ENCODE results near the gene RNASE13. TPM values are rescaled to one million over a fixed set of nuclear protein-coding genes. Genes with fewer than 3 reads are reported as not detected.

RNASE13 gene
- polyA plus RNA-seq, 1 of the 3 experiments (the other 2 are of a cell fraction), result not detected

GRCh38 chr14:20998674-20999366 is 35.8 kb downstream of the RNASE13 start, which contains the start of gene SLC39A2:
SLC39A2 (plus strand) TSS chr14:20999293; CDS start chr14:20999447, 154 bp downstream.
- H3K79me2 ChIP-seq (ENCODE audit: insufficient read depth), result no peaks in the 10 kb centered on the region
- POLR2A ChIA-PET, result no interaction called here
- H3K9ac ChIP-seq, result no peak within 1 kb of the TSS
- H3K4me3 ChIP-seq (ENCODE audit: low read depth in 2 of 2, low read length in 1 of 2), result no peak within 1 kb of the TSS
- no peaks in the 10 kb centered on the region for H3K9me2 ChIP-seq
- H4K20me1 ChIP-seq (ENCODE audit: insufficient read depth), result no peaks in the 10 kb centered on the region
- TF ChIP-seq IRF3 (IDR thresholded peaks at IDR 0.05; ENCODE audit: low read depth, low read length), result no peak
- no peak for TF ChIP-seq MAX (IDR thresholded peaks at IDR 0.05; ENCODE audit: low read depth)
- TF ChIP-seq RXRA (IDR thresholded peaks at IDR 0.05; ENCODE audit: borderline replicate concordance, low read depth), result no peak
- no peak for TF ChIP-seq TAF1 (IDR thresholded peaks at IDR 0.05; ENCODE audit: borderline replicate concordance, low read depth, low read length)
- WGBS (ENCODE audit: low lambda C conversion rate), result 62% methylated on average over 6 of the region's 6 CpGs
- no peak within 1 kb of the TSS for H2AFZ ChIP-seq (ENCODE audit: low read depth)
- peaks cover 9% of the 10 kb centered on the region for H3F3A ChIP-seq (replicated peaks; ENCODE audit: insufficient read depth)
- no peaks in the 10 kb centered on the region for H3K27me3 ChIP-seq (ENCODE audit: insufficient read depth)
- H3K36me3 ChIP-seq (replicated peaks in 1 of 2; ENCODE audit: control insufficient read depth in 1 of 2, insufficient read depth in 2 of 2, low read length in 1 of 2), result peaks cover 13 to 37% of the 10 kb centered on the region in 2 experiments
- no peak within 1 kb of the TSS for H3K27ac ChIP-seq (ENCODE audit: low read depth in 2 of 2, low read length in 1 of 2)
- no peaks in the 10 kb centered on the region; a peak in 1 of 4 replicates for H3K4me1 ChIP-seq (ENCODE audit: control insufficient read depth in 1 of 2, insufficient read depth in 2 of 2, low read depth in 1 of 2, low read length in 1 of 2)
- no peaks in the 10 kb centered on the region for H3K9me3 ChIP-seq
- H3K4me2 ChIP-seq, result no peak within 1 kb of the TSS
- DNase-seq, result no peak
- CTCF ChIA-PET, result interaction anchor here (0.9 to 8.8 kb wide), 9 partner anchors 12 to 108 kb away, joined by 3 to 54 read pairs (median 8); no protein-coding TSS in a partner anchor

- H3K36me3 ChIP-seq (replicated peaks in 1 of 2; ENCODE audit: control insufficient read depth in 1 of 2, insufficient read depth in 2 of 2, low read length in 1 of 2), result peaks cover 18 to 40% of the 10 kb centered on the region in 2 experiments
- POLR2A ChIA-PET, result no interaction called here
- CTCF ChIA-PET, result interaction anchor here (0.9 to 8.8 kb wide), 8 partner anchors 13 to 109 kb away, joined by 3 to 54 read pairs (median 6); no protein-coding TSS in a partner anchor
- H3F3A ChIP-seq (replicated peaks; ENCODE audit: insufficient read depth), result peaks cover 9% of the 10 kb centered on the region
- no peaks in the 10 kb centered on the region for H3K79me2 ChIP-seq (ENCODE audit: insufficient read depth)
- H3K27me3 ChIP-seq (ENCODE audit: insufficient read depth), result no peaks in the 10 kb centered on the region
- no peak overlapping the region for H3K4me3 ChIP-seq (ENCODE audit: low read depth in 2 of 2, low read length in 1 of 2)
- no peak overlapping the region for H3K4me2 ChIP-seq
- H2AFZ ChIP-seq (ENCODE audit: low read depth), result no peak overlapping the region
- H3K27ac ChIP-seq (ENCODE audit: low read depth in 2 of 2, low read length in 1 of 2), result no peak overlapping the region
- H3K9me2 ChIP-seq, result no peaks in the 10 kb centered on the region
- H3K9ac ChIP-seq, result no peak overlapping the region
- DNase-seq, result no peak
- H4K20me1 ChIP-seq (ENCODE audit: insufficient read depth), result no peaks in the 10 kb centered on the region
- WGBS (ENCODE audit: low lambda C conversion rate), result 93% methylated on average over 3 of the region's 3 CpGs
- no peaks in the 10 kb centered on the region; a peak in 1 of 4 replicates for H3K4me1 ChIP-seq (ENCODE audit: control insufficient read depth in 1 of 2, insufficient read depth in 2 of 2, low read depth in 1 of 2, low read length in 1 of 2)
- no peaks in the 10 kb centered on the region for H3K9me3 ChIP-seq
- TF ChIP-seq CTCF (IDR thresholded peaks at IDR 0.05) (no peak), TAF1 (IDR thresholded peaks at IDR 0.05; ENCODE audit: borderline replicate concordance, low read depth, low read length) (no peak), USF1 (IDR thresholded peaks at IDR 0.05; ENCODE audit: borderline replicate concordance, low read depth) (no peak), GABPA (IDR thresholded peaks at IDR 0.05; ENCODE audit: low read depth) (no peak), FOXJ3 (CRISPR knock-in tag; IDR thresholded peaks at IDR 0.05) (no peak), REST (IDR thresholded peaks at IDR 0.05; ENCODE audit: low read depth, low read length) (no peak), NRF1 (IDR thresholded peaks at IDR 0.05; ENCODE audit: low read depth, low read length) (no peak), PBX3 (IDR thresholded peaks at IDR 0.05) (no peak), MEF2A (IDR thresholded peaks at IDR 0.05; ENCODE audit: borderline replicate concordance, low read depth) (no peak), EZH2phosphoT487 (IDR thresholded peaks at IDR 0.05; ENCODE audit: borderline replicate concordance, low read depth) (no peak), RFX5 (IDR thresholded peaks at IDR 0.05; ENCODE audit: low read length) (no peak), ELF1 (IDR thresholded peaks at IDR 0.05) (no peak)
These were observed 36.5 kb downstream of the RNASE13 start for GRCh38 chr14:20998139-20998538.
